Measurements from ENCODE around the gene CASK. TPM values are rescaled to one million over a fixed set of nuclear protein-coding genes. Genes with fewer than 3 reads are reported as not detected.

CASK gene
- total RNA-seq, 1 experiment from 2014 or later = 54.6 TPM

GRCh38 chrX:41823402-41823801, 100.0 kb downstream of the CASK start:
- Mint-ChIP-seq H3K27ac (no peak overlapping the region), H3K9me3 (peaks cover 4% of the 10 kb centered on the region; the same call in 1 of the 2 replicates), H3K4me3 (no peak overlapping the region), H3K36me3 (peaks cover 2% of the 10 kb centered on the region; the same call in 1 of the 2 replicates), H3K4me1 (peaks cover 18% of the 10 kb centered on the region), H3K27me3 (ENCODE audit: low read depth) (no peaks in the 10 kb centered on the region)
- ChIA-PET CTCF (interaction anchor here (0.7 kb wide), 1 partner anchor 34 kb away, joined by 4 read pairs; no protein-coding TSS in a partner anchor), POLR2A (no interaction called here)
- ATAC-seq (no peak), DNase-seq (ENCODE audit: low spot score) (no peak)
- TF ChIP-seq ZNF416 (CRISPR knock-in tag; IDR thresholded peaks at IDR 0.05) (no peak), E2F5 (CRISPR knock-in tag; IDR thresholded peaks at IDR 0.05) (no peak), CTCF (IDR thresholded peaks at IDR 0.05) (no peak), KAT7 (CRISPR knock-in tag; IDR thresholded peaks at IDR 0.05; ENCODE audit: borderline replicate concordance) (no peak), ETV6 (CRISPR knock-in tag; IDR thresholded peaks at IDR 0.05) (no peak), GRHL2 (CRISPR knock-in tag; IDR thresholded peaks at IDR 0.05; ENCODE audit: insufficient replicate concordance, severe bottlenecking) (no peak), TEAD4 (CRISPR knock-in tag; IDR thresholded peaks at IDR 0.05) (no peak)

- ChIA-PET POLR2A (no interaction called here), CTCF (interaction anchor here (0.7 kb wide), 1 partner anchor 35 kb away, joined by 4 read pairs; no protein-coding TSS in a partner anchor)
- Mint-ChIP-seq H3K9me3 (peaks cover 4% of the 10 kb centered on the region; the same call in 1 of the 2 replicates), H3K4me1 (peaks cover 18% of the 10 kb centered on the region), H3K27me3 (ENCODE audit: low read depth) (no peaks in the 10 kb centered on the region), H3K36me3 (peaks cover 2% of the 10 kb centered on the region; the same call in 1 of the 2 replicates), H3K27ac (no peak overlapping the region), H3K4me3 (no peak overlapping the region)
- DNase-seq (ENCODE audit: low spot score) (no peak), ATAC-seq (no peak)
- TF ChIP-seq FOXP4 (CRISPR knock-in tag; IDR thresholded peaks at IDR 0.05) (no peak), CREB1 (CRISPR knock-in tag; IDR thresholded peaks at IDR 0.05) (no peak)
Measured at GRCh38 chrX:41822892-41823291, 100.5 kb downstream of the CASK start.

- no peak for TF ChIP-seq SP1 (CRISPR knock-in tag; conservative IDR thresholded peaks at IDR 0.05)
- no peak for TF ChIP-seq RORB (CRISPR knock-in tag; IDR thresholded peaks at IDR 0.05)
- TF ChIP-seq CTCF (IDR thresholded peaks at IDR 0.05) = no peak
- TF ChIP-seq SMAD4 (CRISPR knock-in tag; IDR thresholded peaks at IDR 0.05) = no peak
- no peak for TF ChIP-seq ZNF396 (CRISPR knock-in tag; IDR thresholded peaks at IDR 0.05; ENCODE audit: borderline replicate concordance)
- no peak for TF ChIP-seq ZNF263 (CRISPR knock-in tag; IDR thresholded peaks at IDR 0.05; ENCODE audit: low read depth)
- TF ChIP-seq FOXP1 (CRISPR knock-in tag; IDR thresholded peaks at IDR 0.05; ENCODE audit: borderline replicate concordance) = no peak
- no peak for TF ChIP-seq NFE2L1 (CRISPR knock-in tag; IDR thresholded peaks at IDR 0.05)
- Mint-ChIP-seq H3K27ac (no peak overlapping the region), H3K9me3 (peaks cover 19% of the 10 kb centered on the region), H3K27me3 (ENCODE audit: low read depth) (no peaks in the 10 kb centered on the region), H3K36me3 (peaks cover 32% of the 10 kb centered on the region), H3K4me3 (no peak overlapping the region), H3K4me1 (peaks cover 9% of the 10 kb centered on the region)
- ChIA-PET POLR2A (no interaction called here), CTCF (no interaction called here)
- DNase-seq (ENCODE audit: low spot score) (no peak), ATAC-seq (no peak)
Measured at GRCh38 chrX:41808047-41808446, 115.3 kb downstream of the CASK start.

Data from WTC11 (cell line).